ENCODE measurements around the gene NUDT1.

DNA sequence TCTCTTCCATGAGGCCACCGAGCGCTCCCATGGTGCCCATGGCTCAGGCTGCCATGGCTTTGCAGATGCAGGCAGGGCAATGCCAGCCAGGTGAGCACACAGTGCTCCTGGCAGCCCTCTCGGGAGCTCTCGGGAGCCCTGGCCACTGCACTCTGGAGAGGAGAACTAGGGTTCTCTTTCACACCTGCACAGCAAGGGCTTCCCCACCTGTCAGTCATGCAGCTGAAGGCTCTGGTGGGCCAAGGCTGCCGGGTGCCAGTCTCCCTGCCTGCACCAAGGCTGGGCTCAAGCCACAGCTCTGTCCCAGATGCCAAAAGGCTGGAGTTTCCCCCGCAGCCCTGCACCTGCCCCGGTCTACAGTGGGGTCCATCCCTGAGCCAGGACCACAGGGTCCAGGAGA, 32.6 kb downstream of the NUDT1 start:
- TF ChIP-seq EZH2 (IDR thresholded peaks at IDR 0.05), result no peak
- TF ChIP-seq SIN3A (IDR thresholded peaks at IDR 0.05; ENCODE audit: low read depth), result no peak
- TF ChIP-seq, protein P1, sequence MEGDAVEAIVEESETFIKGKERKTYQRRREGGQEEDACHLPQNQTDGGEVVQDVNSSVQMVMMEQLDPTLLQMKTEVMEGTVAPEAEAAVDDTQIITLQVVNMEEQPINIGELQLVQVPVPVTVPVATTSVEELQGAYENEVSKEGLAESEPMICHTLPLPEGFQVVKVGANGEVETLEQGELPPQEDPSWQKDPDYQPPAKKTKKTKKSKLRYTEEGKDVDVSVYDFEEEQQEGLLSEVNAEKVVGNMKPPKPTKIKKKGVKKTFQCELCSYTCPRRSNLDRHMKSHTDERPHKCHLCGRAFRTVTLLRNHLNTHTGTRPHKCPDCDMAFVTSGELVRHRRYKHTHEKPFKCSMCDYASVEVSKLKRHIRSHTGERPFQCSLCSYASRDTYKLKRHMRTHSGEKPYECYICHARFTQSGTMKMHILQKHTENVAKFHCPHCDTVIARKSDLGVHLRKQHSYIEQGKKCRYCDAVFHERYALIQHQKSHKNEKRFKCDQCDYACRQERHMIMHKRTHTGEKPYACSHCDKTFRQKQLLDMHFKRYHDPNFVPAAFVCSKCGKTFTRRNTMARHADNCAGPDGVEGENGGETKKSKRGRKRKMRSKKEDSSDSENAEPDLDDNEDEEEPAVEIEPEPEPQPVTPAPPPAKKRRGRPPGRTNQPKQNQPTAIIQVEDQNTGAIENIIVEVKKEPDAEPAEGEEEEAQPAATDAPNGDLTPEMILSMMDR (IDR thresholded peaks at IDR 0.05 in 2 of 3, conservative IDR thresholded peaks at IDR 0.05 in 1 of 3; ENCODE audit: borderline replicate concordance in 1 of 3, insufficient read depth in 1 of 3, low read depth in 2 of 3, low read length in 2 of 3), result no peak
- no peak for TF ChIP-seq FOSL1 (IDR thresholded peaks at IDR 0.05; ENCODE audit: low read depth)
- TF ChIP-seq, protein P2, sequence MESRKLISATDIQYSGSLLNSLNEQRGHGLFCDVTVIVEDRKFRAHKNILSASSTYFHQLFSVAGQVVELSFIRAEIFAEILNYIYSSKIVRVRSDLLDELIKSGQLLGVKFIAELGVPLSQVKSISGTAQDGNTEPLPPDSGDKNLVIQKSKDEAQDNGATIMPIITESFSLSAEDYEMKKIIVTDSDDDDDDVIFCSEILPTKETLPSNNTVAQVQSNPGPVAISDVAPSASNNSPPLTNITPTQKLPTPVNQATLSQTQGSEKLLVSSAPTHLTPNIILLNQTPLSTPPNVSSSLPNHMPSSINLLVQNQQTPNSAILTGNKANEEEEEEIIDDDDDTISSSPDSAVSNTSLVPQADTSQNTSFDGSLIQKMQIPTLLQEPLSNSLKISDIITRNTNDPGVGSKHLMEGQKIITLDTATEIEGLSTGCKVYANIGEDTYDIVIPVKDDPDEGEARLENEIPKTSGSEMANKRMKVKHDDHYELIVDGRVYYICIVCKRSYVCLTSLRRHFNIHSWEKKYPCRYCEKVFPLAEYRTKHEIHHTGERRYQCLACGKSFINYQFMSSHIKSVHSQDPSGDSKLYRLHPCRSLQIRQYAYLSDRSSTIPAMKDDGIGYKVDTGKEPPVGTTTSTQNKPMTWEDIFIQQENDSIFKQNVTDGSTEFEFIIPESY (IDR thresholded peaks at IDR 0.05; ENCODE audit: extremely low read depth, insufficient replicate concordance, low read length), result no peak
- TF ChIP-seq POLR2AphosphoS5 (IDR thresholded peaks at IDR 0.05; ENCODE audit: low read depth, low read length), result no peak
- no peak for TF ChIP-seq EZH2phosphoT487 (IDR thresholded peaks at IDR 0.05; ENCODE audit: borderline replicate concordance)
